ENCODE measurements around the gene FILIP1L. TPM values are rescaled to one million over a fixed set of nuclear protein-coding genes. Genes with fewer than 3 reads are reported as not detected.

The FILIP1L gene
- total and polyA plus RNA-seq, 8 donors, result 10.6 to 98.4 (median 57.0) TPM

GRCh38 chr3:99810403-99810802 lies 303.9 kb downstream of the FILIP1L start:
- Histone ChIP-seq H3K4me3 (no peak overlapping the region), H3K27me3 (no peaks in the 10 kb centered on the region), H3K9me3 (peaks cover 1 to 6% (median 3%) of the 10 kb centered on the region in 4 donors), H3K27ac (no peak overlapping the region), H3K4me1 (peaks cover 0 to 3% (median 0%) of the 10 kb centered on the region in 4 donors), H3K36me3 (no peaks in the 10 kb centered on the region)
- WGBS, 5 donors, result 78 to 91% (median 86%) methylated on average over 1 of the region's 1 CpG
- TF ChIP-seq EP300 (IDR thresholded peaks at IDR 0.05) (no peak), CTCF (IDR thresholded peaks at IDR 0.05) (no peak), POLR2A (IDR thresholded peaks at IDR 0.05) (no peak), POLR2AphosphoS5 (IDR thresholded peaks at IDR 0.05) (no peak)
- intact Hi-C loops (cut with DNase I; ENCODE audit: low total_unique reads), result no loop called here
- DNase-seq, result no peak

- Histone ChIP-seq H3K4me3 (no peak overlapping the region), H3K9me3 (peaks cover 8 to 15% (median 10%) of the 10 kb centered on the region in 4 donors), H3K36me3 (no peaks in the 10 kb centered on the region), H3K27me3 (no peaks in the 10 kb centered on the region), H3K27ac (no peak overlapping the region), H3K4me1 (peaks cover 0 to 3% (median 0%) of the 10 kb centered on the region in 4 donors)
- no peak for DNase-seq
- intact Hi-C loops (cut with DNase I; ENCODE audit: low total_unique reads), result no loop called here
- 78 to 94% (median 92%) methylated on average over 2 of the region's 2 CpGs for WGBS, 5 donors
- TF ChIP-seq CTCF (IDR thresholded peaks at IDR 0.05), result no peak
- TF ChIP-seq EP300 (IDR thresholded peaks at IDR 0.05), result no peak
- no peak for TF ChIP-seq POLR2AphosphoS5 (IDR thresholded peaks at IDR 0.05)
- TF ChIP-seq POLR2A (IDR thresholded peaks at IDR 0.05), result no peak
Observed at GRCh38 chr3:99809565-99809964, 304.7 kb downstream of the FILIP1L start.

- intact Hi-C loops (cut with DNase I; ENCODE audit: low total_unique reads), result no loop called here
- peak in 5 of 7 experiments; percentile 30 to 75 (median 64) for TF ChIP-seq CTCF (IDR thresholded peaks at IDR 0.05)
- no peak for TF ChIP-seq POLR2AphosphoS5 (IDR thresholded peaks at IDR 0.05)
- Histone ChIP-seq H3K4me3 (no peak overlapping the region), H3K36me3 (no peaks in the 10 kb centered on the region), H3K27ac (no peak overlapping the region), H3K4me1 (peaks cover 0 to 3% (median 0%) of the 10 kb centered on the region in 4 donors), H3K9me3 (peaks cover 8 to 19% (median 11%) of the 10 kb centered on the region in 4 donors), H3K27me3 (no peaks in the 10 kb centered on the region)
- 47 to 53% (median 48%) methylated on average over 4 of the region's 4 CpGs for WGBS, 5 donors
- DNase-seq, result peak; percentile 56 to 84
Observed at GRCh38 chr3:99808163-99808794, 306.0 kb downstream of the FILIP1L start.

- Histone ChIP-seq H3K9me3 (peaks cover 8 to 19% (median 11%) of the 10 kb centered on the region in 4 donors), H3K4me3 (no peak overlapping the region), H3K36me3 (no peaks in the 10 kb centered on the region), H3K27ac (no peak overlapping the region), H3K27me3 (no peaks in the 10 kb centered on the region), H3K4me1 (peaks cover 0 to 3% (median 0%) of the 10 kb centered on the region in 4 donors)
- DNase-seq, result no peak
- intact Hi-C loops (cut with DNase I; ENCODE audit: low total_unique reads), result no loop called here
- TF ChIP-seq EP300 (IDR thresholded peaks at IDR 0.05) (no peak), POLR2AphosphoS5 (IDR thresholded peaks at IDR 0.05) (no peak), CTCF (IDR thresholded peaks at IDR 0.05) (no peak), POLR2A (IDR thresholded peaks at IDR 0.05) (no peak)
- 92 to 100% (median 99%) methylated on average over 1 to 2 of the region's 2 CpGs for WGBS, 5 donors
Observed at GRCh38 chr3:99805160-99805559, 309.1 kb downstream of the FILIP1L start.

All from stomach (tissue), 9 donors.